ENCODE results near the gene CD300LG. TPM values are rescaled to one million over a fixed set of nuclear protein-coding genes. Genes with fewer than 3 reads are reported as not detected.

Gene CD300LG
- total RNA-seq, 1 donor from 2014 or later, result not detected

GRCh38 chr17:43878260-43879175 lies 31.5 kb downstream of the CD300LG start:
- H3K4me3 ChIP-seq (ENCODE audit: low read depth, low read length), result no peak overlapping the region
- DNase-seq (ENCODE audit: low read depth), result peak; percentile 23
- peak; percentile 90 for TF ChIP-seq CTCF (conservative IDR thresholded peaks at IDR 0.05; ENCODE audit: low read depth, low read length)

GRCh38 chr17:43879723-43880419 lies 32.9 kb downstream of the CD300LG start:
- no peak for DNase-seq (ENCODE audit: low read depth)
- no peak for TF ChIP-seq CTCF (conservative IDR thresholded peaks at IDR 0.05; ENCODE audit: low read depth, low read length)
- H3K4me3 ChIP-seq (ENCODE audit: low read depth, low read length), result no peak overlapping the region

- TF ChIP-seq CTCF (conservative IDR thresholded peaks at IDR 0.05; ENCODE audit: low read depth, low read length), result peak; percentile 87
- no peak overlapping the region for H3K4me3 ChIP-seq (ENCODE audit: low read depth, low read length)
- no peak for DNase-seq (ENCODE audit: low read depth)
Measured at GRCh38 chr17:43880420-43880991, 33.5 kb downstream of the CD300LG start.

GRCh38 chr17:43881181-43881580 lies 34.2 kb downstream of the CD300LG start:
- no peak overlapping the region for H3K4me3 ChIP-seq (ENCODE audit: low read depth, low read length)
- DNase-seq (ENCODE audit: low read depth), result no peak
- TF ChIP-seq CTCF (conservative IDR thresholded peaks at IDR 0.05; ENCODE audit: low read depth, low read length), result no peak

GRCh38 chr17:43881758-43882505 lies 35.0 kb downstream of the CD300LG start:
- no peak overlapping the region for H3K4me3 ChIP-seq (ENCODE audit: low read depth, low read length)
- TF ChIP-seq CTCF (conservative IDR thresholded peaks at IDR 0.05; ENCODE audit: low read depth, low read length), result no peak
- no peak for DNase-seq (ENCODE audit: low read depth)

GRCh38 chr17:43882761-43883415 lies 35.9 kb downstream of the CD300LG start:
- TF ChIP-seq CTCF (conservative IDR thresholded peaks at IDR 0.05; ENCODE audit: low read depth, low read length), result no peak
- H3K4me3 ChIP-seq (ENCODE audit: low read depth, low read length), result no peak overlapping the region
- no peak for DNase-seq (ENCODE audit: low read depth)
